Mucosa of descending colon (tissue), 3 donors: ENCODE measurements around the gene TLR2. TPM values are rescaled to one million over a fixed set of nuclear protein-coding genes. Genes with fewer than 3 reads are reported as not detected.
A peak's percentile ranks its signal among the peaks of the same experiment; 100 is the strongest.

Experiments used
- ATAC-seq: fragments of 200-7000 bp; cut with Tn5 transposase; one replicate; pipeline ENCODE4 v1.9.1; 2020; ENCODE audit warnings: mild to moderate bottlenecking, moderate library complexity
- DNase-seq, 3 donors: peaks; one replicate each; pipeline ENCODE4 v3.0.0-alpha.2; 2020
- H3K36me3 ChIP-seq: fragments of 200-600 bp; one replicate; pipeline ENCODE4 v1.8.0; 2021; ENCODE audit warnings: low read depth, mild to moderate bottlenecking
- H3K4me1 ChIP-seq: fragments of 200-600 bp; one replicate; pipeline ENCODE4 v1.8.0; 2021; ENCODE audit warnings: low read depth, mild to moderate bottlenecking
- H3K4me3 ChIP-seq: fragments of 200-600 bp; one replicate; pipeline ENCODE4 v1.8.0; 2021; ENCODE audit warnings: mild to moderate bottlenecking
- H3K9me3 ChIP-seq: fragments of 200-600 bp; one replicate; pipeline ENCODE4 v1.8.0; 2021; ENCODE audit warnings: mild to moderate bottlenecking
- CTCF ChIP-seq: fragments of 200-600 bp; IDR thresholded peaks from one replicate; pipeline ENCODE4 v1.8.0; 2022; ENCODE audit warnings: antibody characterized with exemption, mild to moderate bottlenecking
- intact Hi-C, 2 donors: fragments of 100-400 bp; cut with DNase I in 1 of 2; cut with micrococcal nuclease in 1 of 2; formaldehyde crosslinking; loops; one replicate each; pipeline versions ENCODE4 v1.11.0 to v1.11.1; 2022; cut with DNase I, micrococcal nuclease
- total RNA-seq, 3 donors: library from RNA; stranded (reverse); fragmentation: NEBNext Ultra II Directional in 2 of 3; extraction: Animal tissue kit (Norgen Biotek cat#: 25700) in 2 of 3; gene quantifications; one replicate each; pipeline versions ENCODE4 v1.2.1 to v1.2.4, GENCODE V29; 2021 to 2023
- donor health status: DM: no; HTN: no; CAD: no; lungs with moderate emphysema.
- donor health status: DM: no; HTN: no; CAD: no.
- donor health status: DM: no; HTN: yes; CAD: no.

Gene TLR2
- total RNA-seq, 3 donors from 2014 or later: 2.0 to 12.9 (median 7.7) TPM

GRCh38 chr4:153750197-153750817 lies 66.2 kb downstream of the TLR2 start:
- TF ChIP-seq CTCF: no peak
- no peaks in the 10 kb centered on the region for H3K9me3 ChIP-seq
- intact Hi-C loops: no loop called here
- DNase-seq: peak in 1 of 3 donors; percentile 45
- no peaks in the 10 kb centered on the region for H3K4me1 ChIP-seq
- no peak overlapping the region for H3K4me3 ChIP-seq
- ATAC-seq: peak; percentile 63
- H3K36me3 ChIP-seq: no peaks in the 10 kb centered on the region

GRCh38 chr4:153755186-153755585 lies 71.1 kb downstream of the TLR2 start:
- TF ChIP-seq CTCF: no peak
- ATAC-seq: no peak
- intact Hi-C loops: no loop called here
- DNase-seq: no peak
- Histone ChIP-seq H3K9me3 (no peaks in the 10 kb centered on the region), H3K4me3 (no peak overlapping the region), H3K36me3 (no peaks in the 10 kb centered on the region), H3K4me1 (peaks cover 5% of the 10 kb centered on the region)

Other genes with a start within 250 kb of the TLR2 start
- 1 to 10 TPM; 5.9 to 9.8 (median 6.7) TPM for gene TMEM131L, start 217.9 kb upstream of the TLR2 start, total RNA-seq
- gene RNF175, start 75.7 kb downstream of the TLR2 start, total RNA-seq: under 1 TPM in 1 of 3 donors, not detected in 2; 0.63 TPM
- 10 to 100 TPM in 2 of 3 donors, 1 to 10 TPM in 1; 3.9 to 51.9 (median 32.5) TPM for gene SFRP2, start 104.8 kb downstream of the TLR2 start, total RNA-seq